GM10248 (cell line): ENCODE results near the gene THSD8.

Source experiments
- CTCF ChIA-PET: fragments of 300-600 bp; sonication (Branson Sonifier 250); formaldehyde crosslinking; extraction: SDS; loops from one replicate; lab custom pipeline; 2021; ENCODE audit warnings: antibody characterized with exemption; lab: Yijun Ruan, JAX
- POLR2A ChIA-PET: fragments of 350-650 bp; sonication (Branson Sonifier 250); formaldehyde crosslinking; extraction: SDS; loops from one replicate; lab custom pipeline; 2020; ENCODE audit warnings: antibody characterized with exemption; lab: Yijun Ruan, JAX
- DNase-seq: peaks from one replicate; pipeline ENCODE4 v3.0.0; 2012; ENCODE audit errors: extremely low spot score
- CTCF ChIP-seq: IDR thresholded peaks from 2 replicates; pipeline ENCODE4 v1.5.1; 2012; ENCODE audit warnings: mild to moderate bottlenecking, low read depth; ENCODE audit errors: extremely low read depth, missing control alignments, control extremely low read depth

Gene THSD8

GRCh38 chr19:12792853-12793289 is 9.0 kb upstream of the THSD8 start:
- no peak for TF ChIP-seq CTCF
- ChIA-PET POLR2A (interaction anchor here (1.0 to 3.6 kb wide), 13 partner anchors 9 to 145 kb away, joined by 3 to 110 read pairs (median 9); partner anchors contain the start of genes CALR, GCDH, GET3 and PRDX2), CTCF (interaction anchor here (1.0 to 17.0 kb wide), 6 partner anchors 9 to 79 kb away, joined by 3 to 550 read pairs (median 4); partner anchors contain the start of genes HOOK2 and THSD8)
- no peak for DNase-seq

- CTCF ChIA-PET, result interaction anchor here (1.0 to 17.0 kb wide), 5 partner anchors 16 to 172 kb away, joined by 3 to 550 read pairs (median 4); partner anchors contain the start of gene HOOK2
- DNase-seq, result peak; percentile 93
- POLR2A ChIA-PET, result interaction anchor here (0.6 to 3.6 kb wide), 9 partner anchors 11 to 145 kb away, joined by 3 to 110 read pairs (median 6); partner anchors contain the start of genes CALR, GCDH and RNASEH2A
- no peak for TF ChIP-seq CTCF
Observed at GRCh38 chr19:12793290-12794195, 8.3 kb upstream of the THSD8 start.

- CTCF ChIA-PET, result interaction anchor here (1.3 to 17.0 kb wide), 5 partner anchors 17 to 171 kb away, joined by 4 to 550 read pairs (median 40); partner anchors contain the start of genes GET3 and HOOK2
- no peak for TF ChIP-seq CTCF
- POLR2A ChIA-PET, result interaction anchor here (0.6 to 2.0 kb wide), 5 partner anchors 12 to 471 kb away, joined by 3 to 5 read pairs (median 5); no protein-coding TSS in a partner anchor
Observed at GRCh38 chr19:12794196-12794941, 7.5 kb upstream of the THSD8 start.

DNA sequence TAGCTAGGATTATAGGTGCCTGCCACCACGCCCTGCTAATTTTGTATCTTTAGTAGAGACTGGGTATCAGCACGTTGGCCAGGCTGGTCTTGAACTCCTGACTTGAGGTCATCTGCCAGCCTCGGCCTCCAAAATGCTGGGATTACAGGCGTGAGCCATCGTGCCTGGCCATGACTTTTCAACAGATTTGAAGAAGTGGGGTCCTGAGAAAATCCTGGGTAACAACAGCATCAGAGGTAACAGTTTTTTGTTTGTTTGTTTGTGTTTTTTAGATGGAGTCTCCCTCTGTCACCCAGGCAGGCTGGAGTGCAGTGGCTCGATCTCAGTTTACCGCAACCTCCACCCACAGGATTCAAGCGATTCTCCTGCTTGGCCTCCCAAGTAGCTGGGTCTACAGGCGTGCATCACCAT is 6.9 kb upstream of the THSD8 start:
- POLR2A ChIA-PET, result interaction anchor here (0.7 to 2.0 kb wide), 4 partner anchors 12 to 472 kb away, joined by 4 to 5 read pairs (median 5); no protein-coding TSS in a partner anchor
- no peak for DNase-seq
- no peak for TF ChIP-seq CTCF
- CTCF ChIA-PET, result interaction anchor here (1.0 to 17.0 kb wide), 13 partner anchors 18 to 704 kb away, joined by 3 to 550 read pairs (median 6); partner anchors contain the start of genes GET3, HOOK2 and TNPO2

More at GRCh38 chr19:12794196-12794941, 7.5 kb upstream of the THSD8 start:
- no peak for DNase-seq

DNA sequence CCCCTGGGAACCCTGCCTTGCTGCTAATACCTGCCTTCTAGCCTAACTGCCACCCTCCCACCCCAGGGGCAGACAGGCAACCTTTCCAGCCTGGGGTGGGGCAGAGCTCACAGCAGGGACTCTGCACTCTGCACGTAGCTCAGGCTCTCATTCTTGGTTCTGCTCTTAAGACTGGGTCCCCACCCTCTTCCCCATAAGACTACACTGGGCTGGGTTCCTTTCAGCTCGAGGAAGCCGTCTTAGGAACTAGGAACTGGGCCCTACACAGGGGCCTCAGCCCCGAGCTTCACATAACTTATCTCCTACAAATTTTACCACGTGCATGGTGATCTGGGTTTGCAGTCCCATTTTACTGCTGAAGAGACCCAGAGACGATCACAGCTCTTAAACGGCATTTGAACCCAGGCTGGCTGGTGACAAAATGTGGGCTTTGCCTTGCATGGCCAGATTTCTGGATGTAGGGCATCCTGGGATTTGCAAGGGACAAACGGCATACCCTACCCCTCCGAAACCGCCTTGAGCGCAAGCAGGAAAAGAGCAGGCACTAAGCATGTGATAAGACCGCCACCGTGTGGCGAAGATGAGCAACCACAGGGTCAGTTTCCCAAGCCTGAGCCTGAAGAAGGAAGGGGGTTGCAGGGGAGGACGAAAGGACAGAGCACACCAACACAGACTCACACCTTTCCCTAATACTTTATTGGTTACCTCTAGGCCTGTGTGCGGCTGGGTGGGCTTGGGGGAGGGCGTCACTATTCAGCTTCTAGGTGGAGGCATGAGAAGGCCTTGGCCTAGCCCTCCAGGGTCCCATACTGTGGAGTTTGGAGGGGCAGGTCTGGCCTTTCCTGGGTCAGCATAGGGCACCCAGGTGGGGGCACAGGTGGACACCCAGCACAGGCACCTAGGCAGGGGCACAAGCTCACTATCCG is 5.5 kb upstream of the THSD8 start:
- ChIA-PET POLR2A (interaction anchor here (1.2 to 2.0 kb wide), 2 partner anchors 14 to 27 kb away, joined by 3 to 4 read pairs; no protein-coding TSS in a partner anchor), CTCF (interaction anchor here (0.6 to 17.0 kb wide), 44 partner anchors 9 to 706 kb away, joined by 3 to 550 read pairs (median 4); partner anchors contain the start of genes GCDH, GET3, HOOK2 and RNASEH2A)
- peak; percentile 96 for TF ChIP-seq CTCF
- DNase-seq, result peak; percentile 67
